ENCODE results near the gene RAP2B. TPM values are rescaled to one million over a fixed set of nuclear protein-coding genes. Genes with fewer than 3 reads are reported as not detected.

The RAP2B gene
- total and polyA plus RNA-seq, 2 of the 13 experiments (the other 11 are each of a cell fraction or from before 2014, with no cell fraction given) = 6.4 to 7.1 TPM

GRCh38 chr3:153162513-153163392 is 727 bp downstream of the RAP2B start:
- H3K36me3 ChIP-seq (replicated peaks in 1 of 2; ENCODE audit: control insufficient read depth in 1 of 2, insufficient read depth in 2 of 2, low read length in 2 of 2) = no peaks in the 10 kb centered on the region
- no peak for DNase-seq (ENCODE audit: low spot score)
- H3K27ac ChIP-seq (ENCODE audit: extremely low read length, insufficient read depth, low read length) = peak overlapping the region; percentile 83
- H3K4me1 ChIP-seq (ENCODE audit: insufficient read depth, low read length) = peaks cover 50% of the 10 kb centered on the region
- ATAC-seq = peak; percentile 7
- H3K79me2 ChIP-seq (ENCODE audit: insufficient read depth, low read length) = peaks cover 41% of the 10 kb centered on the region
- peak overlapping the region; percentile 85 to 94 (median 94) for H3K4me3 ChIP-seq (replicated peaks in 1 of 3; ENCODE audit: insufficient read depth in 1 of 3, low read depth in 2 of 3, low read length in 3 of 3)
- FAIRE-seq = no peak
- H3K9me3 ChIP-seq (ENCODE audit: low read length) = no peaks in the 10 kb centered on the region
- peaks cover 45% of the 10 kb centered on the region for H4K20me1 ChIP-seq (ENCODE audit: insufficient read depth, low read length)
- no peak overlapping the region for H2AFZ ChIP-seq (ENCODE audit: low read length)
- ChIA-PET CTCF (ENCODE audit: low intra/inter-chr PET ratio, low total read pairs) (no interaction called here), POLR2A (interaction anchor here (1.0 kb wide), 2 partner anchors 20 to 22 kb away, joined by 3 to 4 read pairs; no protein-coding TSS in a partner anchor)
- intact Hi-C loops (cut with micrococcal nuclease; ENCODE audit: unreplicated experiment) = loop anchor here (1.0 to 5.0 kb wide), 4 partner anchors 65 to 435 kb away; no protein-coding TSS in a partner anchor
- no peaks in the 10 kb centered on the region; a peak in 1 of 5 replicates for H3K27me3 ChIP-seq (ENCODE audit: control insufficient read depth in 1 of 2, insufficient read depth in 2 of 2, low read length in 2 of 2)
- in situ Hi-C loops (cut with HindIII; ENCODE audit: extremely low pct_ligation_motif_present, low pct_unique_long_range_greater_than_20kb) = no loop called here
- no TSS peak for BruUV-seq (replicated peaks)
- H3K9ac ChIP-seq (ENCODE audit: insufficient read depth, low read depth, low read length) = peak overlapping the region; percentile 85
- H3K4me2 ChIP-seq (ENCODE audit: low read depth, low read length) = peak overlapping the region; percentile 82
- 2% methylated on average over 39 of the region's 86 CpGs for WGBS (ENCODE audit: low lambda C conversion rate)
- TF ChIP-seq FOXJ3 (CRISPR knock-in tag; IDR thresholded peaks at IDR 0.05; ENCODE audit: borderline replicate concordance) = no peak
- TF ChIP-seq ZNF331 (CRISPR knock-in tag; IDR thresholded peaks at IDR 0.05) = peak; percentile 48; the same call in 1 of the 2 replicates
- 0 out of 2 replicates have a peak, but pooled peaks have one; percentile 5 for TF ChIP-seq SMAD3 (CRISPR knock-in tag; IDR thresholded peaks at IDR 0.05)
- TF ChIP-seq MEIS1 (CRISPR knock-in tag; IDR thresholded peaks at IDR 0.05; ENCODE audit: borderline replicate concordance) = no peak
- no peak for TF ChIP-seq FOXK1 (CRISPR knock-in tag; IDR thresholded peaks at IDR 0.05; ENCODE audit: borderline replicate concordance, low read depth)
- no peak for TF ChIP-seq RELA (CRISPR knock-in tag; IDR thresholded peaks at IDR 0.05)
- TF ChIP-seq YEATS4 (CRISPR knock-in tag; IDR thresholded peaks at IDR 0.05; ENCODE audit: borderline replicate concordance) = 0 out of 2 replicates have a peak, but pooled peaks have one; percentile 12
- TF ChIP-seq TAF1 (CRISPR knock-in tag; IDR thresholded peaks at IDR 0.05) = peak; percentile 36
- TF ChIP-seq ZNF460 (CRISPR knock-in tag; IDR thresholded peaks at IDR 0.05; ENCODE audit: borderline replicate concordance) = no peak
- no peak for TF ChIP-seq SRY (CRISPR knock-in tag; IDR thresholded peaks at IDR 0.05)
- TF ChIP-seq MEF2D (CRISPR knock-in tag; IDR thresholded peaks at IDR 0.05) = peak; percentile 46; the same call in 1 of the 2 replicates
- TF ChIP-seq HDAC1 (CRISPR knock-in tag; IDR thresholded peaks at IDR 0.05) = peak; percentile 41
- TF ChIP-seq ZMYM3 (CRISPR knock-in tag; IDR thresholded peaks at IDR 0.05) = peak; percentile 36; the same call in 1 of the 2 replicates
- TF ChIP-seq ARID4A (CRISPR knock-in tag; IDR thresholded peaks at IDR 0.05; ENCODE audit: borderline replicate concordance) = peak; percentile 42; the same call in 1 of the 2 replicates
- TF ChIP-seq ZNF674 (CRISPR knock-in tag; IDR thresholded peaks at IDR 0.05; ENCODE audit: low read depth) = no peak
- TF ChIP-seq SRSF9 (IDR thresholded peaks at IDR 0.05; ENCODE audit: borderline replicate concordance, insufficient read depth, low read depth, low read length, poor library complexity, severe bottlenecking) = no peak
- TF ChIP-seq KMT2A (CRISPR knock-in tag; IDR thresholded peaks at IDR 0.05) = peak; percentile 58
- no peak for TF ChIP-seq CREM (IDR thresholded peaks at IDR 0.05)
- no peak for TF ChIP-seq CREM (CRISPR knock-in tag; IDR thresholded peaks at IDR 0.05)
